Measurements from ENCODE around the gene LONRF3.

DNA sequence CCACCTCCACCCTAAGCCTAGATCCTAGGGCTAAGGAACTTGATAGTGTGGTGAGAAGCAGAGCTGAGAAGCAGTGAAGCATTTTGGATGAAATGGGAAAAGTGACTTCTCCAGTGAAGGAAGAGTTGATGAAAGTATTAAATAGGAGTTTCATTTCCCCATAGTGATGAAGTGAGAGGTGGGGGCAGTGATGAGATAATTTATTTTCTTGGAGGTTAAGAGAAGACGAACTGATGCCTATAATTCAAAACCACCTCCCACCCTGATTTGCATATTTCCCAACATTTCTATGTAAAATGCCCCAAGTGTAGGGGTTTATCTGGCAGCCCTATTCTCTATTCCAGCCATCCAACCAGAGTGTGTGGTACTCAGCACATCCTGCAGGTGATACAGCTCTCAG lies 6.3 kb downstream of the LONRF3 start:
- TF ChIP-seq, protein P1, sequence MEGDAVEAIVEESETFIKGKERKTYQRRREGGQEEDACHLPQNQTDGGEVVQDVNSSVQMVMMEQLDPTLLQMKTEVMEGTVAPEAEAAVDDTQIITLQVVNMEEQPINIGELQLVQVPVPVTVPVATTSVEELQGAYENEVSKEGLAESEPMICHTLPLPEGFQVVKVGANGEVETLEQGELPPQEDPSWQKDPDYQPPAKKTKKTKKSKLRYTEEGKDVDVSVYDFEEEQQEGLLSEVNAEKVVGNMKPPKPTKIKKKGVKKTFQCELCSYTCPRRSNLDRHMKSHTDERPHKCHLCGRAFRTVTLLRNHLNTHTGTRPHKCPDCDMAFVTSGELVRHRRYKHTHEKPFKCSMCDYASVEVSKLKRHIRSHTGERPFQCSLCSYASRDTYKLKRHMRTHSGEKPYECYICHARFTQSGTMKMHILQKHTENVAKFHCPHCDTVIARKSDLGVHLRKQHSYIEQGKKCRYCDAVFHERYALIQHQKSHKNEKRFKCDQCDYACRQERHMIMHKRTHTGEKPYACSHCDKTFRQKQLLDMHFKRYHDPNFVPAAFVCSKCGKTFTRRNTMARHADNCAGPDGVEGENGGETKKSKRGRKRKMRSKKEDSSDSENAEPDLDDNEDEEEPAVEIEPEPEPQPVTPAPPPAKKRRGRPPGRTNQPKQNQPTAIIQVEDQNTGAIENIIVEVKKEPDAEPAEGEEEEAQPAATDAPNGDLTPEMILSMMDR (IDR thresholded peaks at IDR 0.05 in 4 of 5, conservative IDR thresholded peaks at IDR 0.05 in 1 of 5) = no peak
- no peak for TF ChIP-seq POLR2A (IDR thresholded peaks at IDR 0.05)
